Adrenal gland (tissue), 12 donors: ENCODE measurements around the gene FAM81B. TPM values are rescaled to one million over a fixed set of nuclear protein-coding genes. Genes with fewer than 3 reads are reported as not detected.

Source experiments
- DNase-seq, 7 donors: peaks; one replicate each; pipeline ENCODE4 v3.0.0-alpha.2; 2019 to 2020
- H3K27ac ChIP-seq, 5 donors: fragments of 200-600 bp; sonication (generic) in 4 of 5; 1 replicate in 3 of 5; 2 replicates in 2 of 5; pipeline versions ENCODE4 v1.5.1 to v1.8.0; 2016 to 2020; ENCODE audit warnings: mild to moderate bottlenecking in 1 of 5
- H3K27me3 ChIP-seq: fragments of 200-600 bp; 2 replicates; pipeline ENCODE4 v1.8.0; 2021
- H3K36me3 ChIP-seq, 2 donors: fragments of 200-600 bp; replicated peaks in 1 of 2; 1 replicate in 1 of 2; 2 replicates in 1 of 2; pipeline versions ENCODE4 v1.5.1 to v1.8.0; 2018 to 2022
- H3K4me1 ChIP-seq, 2 donors: fragments of 200-600 bp; replicated peaks in 1 of 2; 1 replicate in 1 of 2; 2 replicates in 1 of 2; pipeline versions ENCODE4 v1.5.1 to v1.8.0; 2018 to 2021
- H3K4me3 ChIP-seq, 4 donors: fragments of 200-600 bp; sonication (generic) in 3 of 4; one replicate each; pipeline ENCODE4 v1.5.1; 2016 to 2018
- H3K9me3 ChIP-seq, 3 donors: fragments of 200-600 bp; sonication (generic) in 1 of 3; replicated peaks in 1 of 3; 1 replicate in 2 of 3; 2 replicates in 1 of 3; pipeline versions ENCODE4 v1.5.1 to v1.8.0; 2016 to 2021
- CTCF ChIP-seq, 6 experiments: fragments of 450-650 bp in 4 of 6; fragments of 200-600 bp in 2 of 6; sonication (generic) in 1 of 6; IDR thresholded peaks; 1 replicate in 5 of 6; 2 replicates in 1 of 6; pipeline versions ENCODE4 v1.5.1 to v1.8.0; 2016 to 2021; ENCODE audit warnings: antibody characterized with exemption in 6 of 6, mild to moderate bottlenecking in 2 of 6, moderate library complexity in 1 of 6
- POLR2A ChIP-seq, 2 donors: fragments of 450-650 bp; IDR thresholded peaks; one replicate each; pipeline ENCODE4 v1.6.1; 2017; ENCODE audit warnings: antibody characterized with exemption in 2 of 2, mild to moderate bottlenecking in 2 of 2, moderate library complexity in 1 of 2
- WGBS, 4 donors: extraction: QIAGEN DNeasy Blood & Tissue Kit in 2 of 4; methylation state at CpG; one replicate each; pipeline versions ENCODE4 v1.1.5 to v1.1.7; 2013 to 2017; 5-methylcytosine and 5-hydroxymethylcytosine counted together
- intact Hi-C, 2 donors: fragments of 100-400 bp; cut with DNase I; formaldehyde crosslinking; loops; one replicate each; pipeline versions ENCODE4 v1.14.1 to v1.15.0; 2022 to 2023
- polyA plus RNA-seq, 3 donors: library from polyadenylated mRNA; stranded (reverse); fragments of 200-250 nt in 2 of 3; fragments of 350-450 nt in 1 of 3; fragmentation: Illumina TruSeq in 1 of 3; extraction: RNeasy Lipid Tissue Mini Kit (QIAGEN cat#74804) in 1 of 3; gene quantifications; one replicate each; pipeline ENCODE4 v1.2.3, GENCODE V29; 2013 to 2014
- total RNA-seq, 9 donors: library from RNA; depleted of rRNA in 4 of 9; stranded (reverse); fragments of >200 nt in 4 of 9; fragments of 120-200 nt in 1 of 9; fragmentation: NEBNext Ultra II Directional in 1 of 9; extraction: Animal tissue kit (Norgen Biotek cat#: 25700) in 1 of 9; gene quantifications; one replicate each; pipeline versions ENCODE4 v1.1.0 to v1.2.4, GENCODE V29; 2013 to 2023
- donor health status: healthy with polysubstance abuse.
- donor health status: Bipolar disorder and iron deficiency.
- donor health status: DM: yes; HTN: yes; CAD: no.
- donor health status: DM: no; HTN: no; CAD: no.
- donor health status: DM: no; HTN: no; CAD: no.
- donor health status: DM: yes; HTN: yes; CAD: no.

FAM81B gene
- total and polyA plus RNA-seq, 12 donors = 0.16 to 0.71 (median 0.35) TPM; not detected in 7

- no peaks in the 10 kb centered on the region for H3K36me3 ChIP-seq
- no peak overlapping the region for H3K4me3 ChIP-seq
- H3K9me3 ChIP-seq = no peaks in the 10 kb centered on the region
- intact Hi-C loops = no loop called here
- H3K27me3 ChIP-seq = no peaks in the 10 kb centered on the region
- no peak for DNase-seq
- WGBS, 4 donors = 54 to 68% (median 60%) methylated on average over 4 of the region's 4 CpGs
- H3K4me1 ChIP-seq = no peaks in the 10 kb centered on the region
- no peak overlapping the region for H3K27ac ChIP-seq
- TF ChIP-seq POLR2A (IDR thresholded peaks at IDR 0.05) = no peak
- no peak for TF ChIP-seq CTCF (IDR thresholded peaks at IDR 0.05)
These were observed 23.3 kb downstream of the FAM81B start for GRCh38 chr5:95414451-95414850.

GRCh38 chr5:95417971-95418370 is 26.8 kb downstream of the FAM81B start:
- 82 to 91% (median 87%) methylated on average over 3 of the region's 3 CpGs for WGBS, 4 donors
- H3K36me3 ChIP-seq = no peaks in the 10 kb centered on the region
- no peak overlapping the region for H3K4me3 ChIP-seq
- no peak for DNase-seq
- no peak overlapping the region for H3K27ac ChIP-seq
- H3K4me1 ChIP-seq = no peaks in the 10 kb centered on the region
- no peak for TF ChIP-seq CTCF (IDR thresholded peaks at IDR 0.05)
- TF ChIP-seq POLR2A (IDR thresholded peaks at IDR 0.05) = no peak
- intact Hi-C loops = no loop called here
- H3K9me3 ChIP-seq = no peaks in the 10 kb centered on the region
- H3K27me3 ChIP-seq = no peaks in the 10 kb centered on the region

DNA sequence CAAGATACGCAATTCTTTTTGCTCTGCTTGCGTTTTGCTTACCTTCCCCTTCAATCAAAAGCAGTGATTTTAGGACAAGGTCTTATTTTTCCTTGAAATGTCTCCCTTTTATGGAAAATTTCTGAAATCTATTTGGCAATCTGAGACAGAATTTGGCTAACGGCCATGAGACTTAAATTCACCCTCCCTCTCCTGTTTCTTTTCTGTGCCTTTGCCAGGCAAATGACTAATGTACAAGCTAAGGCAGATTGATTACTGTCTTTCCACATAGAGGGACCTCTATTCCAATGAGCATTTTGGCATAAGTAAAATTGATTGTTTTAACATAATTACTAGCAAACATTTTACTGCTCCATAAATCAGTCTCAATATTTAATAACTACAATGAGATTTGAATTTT is 31.7 kb downstream of the FAM81B start:
- no peaks in the 10 kb centered on the region for H3K4me1 ChIP-seq
- no peak overlapping the region for H3K4me3 ChIP-seq
- H3K27me3 ChIP-seq = no peaks in the 10 kb centered on the region
- TF ChIP-seq CTCF (IDR thresholded peaks at IDR 0.05) = no peak
- no peak for TF ChIP-seq POLR2A (IDR thresholded peaks at IDR 0.05)
- DNase-seq = peak in 5 of 7 donors; percentile 19 to 56 (median 32)
- H3K9me3 ChIP-seq = no peaks in the 10 kb centered on the region
- 38 to 55% (median 40%) methylated on average over 3 of the region's 3 CpGs for WGBS, 4 donors
- intact Hi-C loops = no loop called here
- H3K27ac ChIP-seq = no peak overlapping the region
- no peaks in the 10 kb centered on the region for H3K36me3 ChIP-seq

DNA sequence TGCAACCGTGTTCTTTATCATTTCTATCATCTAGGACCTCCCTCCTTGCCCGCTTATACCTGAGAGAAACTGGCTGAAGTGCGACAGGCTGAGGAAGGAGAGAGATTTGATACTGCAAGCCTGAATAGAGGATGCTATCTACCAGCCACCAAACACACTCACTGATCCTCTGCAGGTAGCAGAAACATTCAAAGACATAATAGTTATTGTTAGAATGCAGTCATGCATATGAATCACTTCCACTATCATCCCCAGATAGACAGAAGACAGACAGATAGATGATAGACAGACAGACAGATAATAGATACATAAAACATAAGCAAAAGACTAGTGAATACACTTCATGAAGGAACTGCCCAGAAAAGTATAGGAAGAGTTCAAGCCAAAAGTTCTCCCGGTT is 32.9 kb downstream of the FAM81B start:
- DNase-seq = no peak
- Histone ChIP-seq H3K27ac (no peak overlapping the region), H3K27me3 (no peaks in the 10 kb centered on the region), H3K36me3 (no peaks in the 10 kb centered on the region), H3K4me3 (no peak overlapping the region), H3K9me3 (no peaks in the 10 kb centered on the region), H3K4me1 (no peaks in the 10 kb centered on the region)
- TF ChIP-seq POLR2A (IDR thresholded peaks at IDR 0.05) (no peak), CTCF (IDR thresholded peaks at IDR 0.05) (no peak)
- intact Hi-C loops = no loop called here
- 84 to 91% (median 87%) methylated on average over 4 of the region's 4 CpGs for WGBS, 4 donors
